HG03039 (cell line): ENCODE data around the gene S100G.
"Not testable (repeated sequence)": the region's sequence is repeated elsewhere in the genome, so short reads cannot be mapped to it uniquely, and the experiment has no call there.

Experiments
- ATAC-seq: cut with Tn5 transposase; IDR thresholded peaks from one replicate; pipeline ENCODE4 v1.9.1; 2021; ENCODE audit warnings: mild to moderate bottlenecking, moderate library complexity; ENCODE audit not compliant: unreplicated experiment

Gene S100G, protein sequence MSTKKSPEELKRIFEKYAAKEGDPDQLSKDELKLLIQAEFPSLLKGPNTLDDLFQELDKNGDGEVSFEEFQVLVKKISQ

GRCh38 chrX:16649858-16650257 is at the start of gene S100G:
Gene S100G (plus strand): TSS chrX:16650158. CDS start chrX:16651007, 849 bp downstream.
- no peak for ATAC-seq

- ATAC-seq = no peak
These were observed 48.1 kb upstream of the S100G start for GRCh38 chrX:16601885-16602284.

GRCh38 chrX:16603235-16603634 is 46.7 kb upstream of the S100G start:
- ATAC-seq = not testable (repeated sequence)

DNA sequence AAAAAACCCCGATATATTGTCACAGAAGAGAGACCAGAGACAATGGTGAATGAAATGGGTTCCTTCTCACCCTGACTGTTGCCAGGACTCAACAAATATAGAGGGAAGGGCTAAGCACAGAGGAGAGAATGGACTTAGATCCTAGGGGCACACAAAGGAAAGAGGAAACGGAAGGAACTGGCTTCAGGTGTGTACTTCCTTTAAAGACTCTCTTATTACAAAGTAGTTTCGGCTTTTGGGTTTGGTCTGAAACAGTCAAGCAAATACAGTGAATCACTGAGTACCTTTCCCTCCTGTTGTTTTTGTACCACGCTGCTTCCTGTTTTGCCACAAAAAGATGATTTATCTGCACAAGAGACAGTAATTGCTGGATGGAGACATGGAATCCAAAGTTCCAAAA is 46.1 kb upstream of the S100G start:
- no peak for ATAC-seq

- no peak for ATAC-seq
These were observed 45.6 kb upstream of the S100G start for GRCh38 chrX:16604337-16604736.

- ATAC-seq = no peak
These were observed 43.7 kb upstream of the S100G start for GRCh38 chrX:16606142-16606720.

- no peak for ATAC-seq
These were observed 39.8 kb upstream of the S100G start for GRCh38 chrX:16610121-16610621.

DNA sequence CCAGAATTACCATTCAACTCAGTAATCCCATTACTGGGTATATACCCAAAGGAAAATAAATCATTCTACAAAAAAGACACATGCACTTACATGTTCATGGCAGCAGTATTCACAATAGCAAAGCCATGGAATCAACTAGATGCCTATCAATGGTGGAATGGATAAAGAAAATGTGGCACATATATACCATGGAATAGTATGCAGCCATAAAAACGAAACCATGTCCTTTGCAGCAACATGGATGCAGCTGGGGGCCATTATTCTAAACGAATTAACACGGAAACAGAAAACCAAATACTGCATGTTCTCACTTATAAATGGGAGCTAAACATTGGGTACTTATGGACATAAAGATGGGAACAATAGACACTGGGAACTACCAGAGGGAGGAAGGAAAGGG is 39.3 kb upstream of the S100G start:
- not testable (repeated sequence) for ATAC-seq

GRCh38 chrX:16612257-16612897 is 37.6 kb upstream of the S100G start:
- ATAC-seq = no peak

GRCh38 chrX:16617382-16617781 is 32.6 kb upstream of the S100G start:
- ATAC-seq = no peak

DNA sequence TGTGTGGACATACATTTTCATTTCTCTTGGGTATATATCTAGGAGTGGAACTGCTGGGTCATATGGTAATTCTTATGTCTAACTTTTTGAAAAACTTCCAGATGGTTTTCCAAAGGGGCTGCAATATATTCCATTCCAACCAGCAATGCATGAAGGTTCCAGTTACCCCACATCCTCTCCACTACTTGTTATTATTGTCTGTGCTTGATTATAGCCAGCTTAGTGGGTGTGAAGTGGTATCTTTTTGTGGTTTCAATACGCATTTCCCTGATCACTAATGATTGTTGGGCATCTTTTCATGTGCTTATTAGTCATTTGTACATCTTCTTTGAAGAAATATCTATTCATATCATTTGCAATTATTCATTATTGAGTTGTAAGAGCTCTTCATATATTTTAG is 31.5 kb upstream of the S100G start:
- ATAC-seq = no peak

GRCh38 chrX:16619024-16619423 is 30.9 kb upstream of the S100G start:
- no peak for ATAC-seq

- ATAC-seq = not testable (repeated sequence)
These were observed 21.4 kb upstream of the S100G start for GRCh38 chrX:16628511-16628910.

DNA sequence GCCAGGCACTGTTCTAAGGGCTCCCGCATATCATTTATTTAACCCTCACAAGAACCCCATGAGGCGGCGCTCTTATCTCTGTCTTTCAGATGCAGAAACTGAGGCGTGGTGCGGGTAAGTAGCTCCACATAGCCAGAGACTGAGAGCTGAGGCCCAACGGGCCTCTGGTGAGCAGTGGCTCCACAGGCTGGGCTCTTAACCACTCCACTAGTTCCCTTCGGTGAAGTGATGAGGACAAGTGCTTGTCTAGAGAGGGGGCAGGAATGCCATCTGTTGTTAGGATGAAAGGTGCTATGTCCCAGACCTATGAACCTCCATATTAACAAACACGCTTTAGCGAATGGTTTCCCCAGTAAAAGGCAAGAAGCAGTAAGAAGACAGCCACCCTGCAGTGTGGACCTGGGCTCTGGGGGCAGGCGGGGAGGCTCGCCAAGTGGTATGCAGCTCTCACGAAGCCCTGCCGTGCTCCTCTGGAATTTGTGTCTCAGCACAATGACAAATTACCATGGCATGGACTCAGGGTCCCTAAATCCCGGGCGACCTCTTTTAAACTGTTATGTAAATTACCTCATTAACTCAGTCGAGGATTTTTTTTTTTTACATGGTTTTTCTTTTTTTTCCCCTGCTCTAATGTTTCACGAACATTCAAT is 20.9 kb upstream of the S100G start:
- no peak for ATAC-seq

DNA sequence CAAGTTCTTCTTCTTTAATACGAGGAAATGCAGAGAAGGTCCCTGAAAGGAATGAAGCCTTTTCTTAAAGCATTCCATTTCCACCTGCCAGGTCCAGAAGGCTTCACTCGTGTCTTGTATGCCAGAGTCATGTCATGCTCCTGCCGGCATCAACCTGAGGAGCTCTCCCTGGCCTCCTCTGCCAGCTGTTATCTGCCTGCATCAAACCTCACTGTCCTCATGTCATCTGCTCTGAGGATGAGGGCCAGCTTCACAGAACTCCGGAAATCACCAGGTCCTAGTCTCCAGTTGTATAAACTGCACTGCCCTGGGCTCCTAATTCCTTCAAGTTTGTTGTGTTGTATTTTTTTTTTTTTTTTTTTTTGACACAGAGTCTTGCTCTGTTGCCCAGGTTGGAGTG is 20.0 kb upstream of the S100G start:
- no peak for ATAC-seq

DNA sequence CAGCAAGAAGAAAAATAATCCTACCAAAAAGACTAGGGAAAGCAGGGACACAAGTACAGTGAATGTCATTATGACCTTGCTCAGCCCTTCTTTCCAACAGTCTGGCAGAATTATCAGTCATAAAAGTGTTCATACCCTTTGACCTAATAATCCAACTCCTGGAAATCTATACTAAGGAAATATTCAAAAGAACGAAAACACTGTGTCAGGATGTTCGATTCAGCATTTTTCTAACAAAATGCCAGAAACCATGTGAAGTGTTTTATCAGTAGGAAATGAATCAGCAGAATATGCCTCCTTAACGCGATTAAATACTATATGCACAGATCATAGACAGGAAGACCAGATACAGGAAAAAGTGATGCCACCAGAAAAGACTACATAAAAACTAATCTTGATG is 16.2 kb upstream of the S100G start:
- ATAC-seq = no peak

DNA sequence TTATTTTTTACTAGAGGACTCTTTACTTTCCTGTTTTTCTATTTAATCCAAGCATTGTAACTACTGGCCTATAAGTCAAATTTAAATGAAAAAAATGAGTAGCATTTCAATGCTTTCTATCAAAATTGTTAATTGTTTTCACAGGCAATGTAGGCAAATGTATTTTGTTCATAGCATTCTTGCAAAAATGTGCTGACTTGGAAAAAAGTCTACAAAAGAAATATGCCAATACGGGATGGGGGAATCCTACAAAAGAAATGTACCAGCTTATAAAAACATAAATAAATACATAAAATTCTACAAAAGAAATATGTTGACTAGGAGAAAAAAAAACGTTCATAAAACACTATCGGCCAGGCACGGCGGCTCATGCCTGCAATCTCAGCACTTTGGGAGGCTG is 14.9 kb upstream of the S100G start:
- ATAC-seq = no peak

GRCh38 chrX:16635596-16635995 is 14.4 kb upstream of the S100G start:
- no peak for ATAC-seq

DNA sequence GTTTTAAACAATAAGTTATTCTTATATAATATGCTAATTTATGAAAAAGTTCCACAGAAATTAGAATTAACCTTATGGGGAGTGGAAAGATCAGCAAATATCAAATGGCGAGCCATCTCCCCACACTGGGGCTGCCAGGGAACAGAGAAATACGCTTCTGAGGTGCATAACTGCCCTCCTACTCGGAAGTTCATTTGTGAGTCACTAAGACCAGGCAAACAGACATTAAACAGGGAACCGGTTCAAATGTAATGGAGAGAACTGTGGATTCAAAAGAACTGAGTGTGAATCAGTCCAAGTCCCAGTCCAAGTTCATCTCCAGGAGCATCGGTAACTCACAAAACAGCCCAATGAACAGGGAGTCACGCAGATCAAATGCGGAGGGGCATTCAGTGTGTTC is 11.4 kb upstream of the S100G start:
- ATAC-seq = no peak

DNA sequence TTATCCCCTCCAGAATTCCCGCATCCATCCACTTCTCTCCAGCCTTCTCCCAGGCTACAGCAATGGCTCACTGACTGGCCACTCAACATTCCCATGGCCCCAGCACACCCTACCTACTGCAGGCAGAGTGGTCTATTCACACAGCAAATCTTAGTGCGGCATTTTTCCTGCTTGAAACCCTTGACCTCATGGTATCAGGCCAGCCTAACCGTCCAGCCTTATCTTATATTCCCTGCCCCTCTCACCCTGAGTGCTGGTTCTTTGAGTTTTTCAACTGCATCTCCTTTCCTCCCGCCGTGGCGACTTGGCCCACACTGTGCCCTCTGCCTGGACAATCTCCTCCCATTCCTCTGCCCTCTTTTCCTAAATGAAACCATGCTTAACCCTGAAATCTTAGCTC is 10.0 kb upstream of the S100G start:
- ATAC-seq = no peak

GRCh38 chrX:16640823-16641222 is 9.1 kb upstream of the S100G start:
- ATAC-seq = no peak

GRCh38 chrX:16643176-16643575 is 6.8 kb upstream of the S100G start:
- no peak for ATAC-seq
